Fibroblast of lung (primary cell): ENCODE results near the gene SIRPG.

Experiments used
- CTCF ChIP-seq, 2 donors: IDR thresholded peaks in 1 of 2; conservative IDR thresholded peaks in 1 of 2; 1 replicate in 1 of 2; 2 replicates in 1 of 2; pipeline ENCODE4 v1.5.1; 2011 to 2012; ENCODE audit warnings: low read length in 2 of 2, control low read depth in 1 of 2, inconsistent platforms in 1 of 2, low read depth in 1 of 2, mild to moderate bottlenecking in 1 of 2
- EZH2 ChIP-seq: IDR thresholded peaks from 2 replicates; pipeline ENCODE4 v1.5.1; 2012; ENCODE audit warnings: low read length, control low read depth, mild to moderate bottlenecking; ENCODE audit errors: missing control alignments

- TF ChIP-seq CTCF (conservative IDR thresholded peaks at IDR 0.05 in 1 of 2, IDR thresholded peaks at IDR 0.05 in 1 of 2; ENCODE audit: low read depth in 1 of 2, low read length in 2 of 2): no peak
- no peak for TF ChIP-seq EZH2
Observed at GRCh38 chr20:1619861-1620444, 37.6 kb downstream of the SIRPG start, which contains the start of gene SIRPB1.
